GM23338 (cell line): ENCODE measurements around the gene HYAL2. TPM values are rescaled to one million over a fixed set of nuclear protein-coding genes. Genes with fewer than 3 reads are reported as not detected.
"Not testable (repeated sequence)": the region's sequence is repeated elsewhere in the genome, so short reads cannot be mapped to it uniquely, and the experiment has no call there.

ENCODE experiments used
- ATAC-seq: fragments of 200-7000 bp; cut with Tn5 transposase; 3 replicates; pipeline ENCODE4 v1.9.1; 2020
- DNase-seq: peaks from one replicate; pipeline ENCODE4 v3.0.0-alpha.2; 2015; ENCODE audit warnings: low spot score
- H2AFZ ChIP-seq: fragments of 200-600 bp; sonication (generic); 2 replicates; pipeline ENCODE4 v1.8.0; 2016; ENCODE audit warnings: antibody characterized with exemption, mild to moderate bottlenecking, moderate library complexity
- H3F3A ChIP-seq: fragments of 200-600 bp; sonication (generic); replicated peaks from 2 replicates; pipeline ENCODE4 v1.8.0; 2017; ENCODE audit warnings: antibody characterized with exemption, mixed run types, low read depth
- H3K27ac ChIP-seq: fragments of 200-600 bp; sonication (generic); 2 replicates; pipeline ENCODE4 v1.6.1; 2016; ENCODE audit warnings: low read depth
- H3K27me3 ChIP-seq: fragments of 200-600 bp; sonication (generic); 2 replicates; pipeline ENCODE4 v1.8.0; 2016; ENCODE audit warnings: mild to moderate bottlenecking, mixed run types, moderate library complexity; ENCODE audit not compliant: insufficient read depth
- H3K36me3 ChIP-seq: fragments of 200-600 bp; sonication (generic); 2 replicates; pipeline ENCODE4 v1.8.0; 2016; ENCODE audit warnings: mild to moderate bottlenecking; ENCODE audit not compliant: insufficient read depth
- H3K4me1 ChIP-seq: fragments of 200-600 bp; sonication (generic); 2 replicates; pipeline ENCODE4 v1.8.0; 2016; ENCODE audit warnings: mild to moderate bottlenecking, moderate library complexity; ENCODE audit not compliant: insufficient read depth
- H3K4me2 ChIP-seq: fragments of 200-600 bp; sonication (generic); 2 replicates; pipeline ENCODE4 v1.7.1; 2017; ENCODE audit warnings: mixed run types
- H3K4me3 ChIP-seq: fragments of 200-600 bp; sonication (generic); 2 replicates; pipeline ENCODE4 v1.6.1; 2016; ENCODE audit warnings: mixed run types
- H3K79me2 ChIP-seq: fragments of 200-600 bp; sonication (generic); replicated peaks from 2 replicates; pipeline ENCODE4 v1.8.0; 2017; ENCODE audit warnings: mild to moderate bottlenecking; ENCODE audit not compliant: insufficient read depth
- H3K9me2 ChIP-seq: fragments of 200-600 bp; sonication (generic); 2 replicates; pipeline ENCODE4 v1.8.0; 2017; ENCODE audit not compliant: insufficient read depth
- H4K20me1 ChIP-seq: fragments of 200-600 bp; sonication (generic); replicated peaks from 2 replicates; pipeline ENCODE4 v1.8.0; 2017; ENCODE audit warnings: mild to moderate bottlenecking; ENCODE audit not compliant: insufficient read depth
- H3K27ac Mint-ChIP-seq: 2 replicates; pipeline ENCODE4 v1.8.0; 2020; ENCODE audit warnings: inconsistent platforms, mild to moderate bottlenecking, moderate library complexity, mixed read lengths
- H3K27me3 Mint-ChIP-seq: 3 replicates; pipeline ENCODE4 v1.8.0; 2022; ENCODE audit warnings: low read depth, mild to moderate bottlenecking, moderate library complexity, mixed read lengths, inconsistent platforms; ENCODE audit not compliant: insufficient read depth, poor library complexity
- H3K36me3 Mint-ChIP-seq: 3 replicates; pipeline ENCODE4 v1.8.0; 2021; ENCODE audit warnings: low read depth, mild to moderate bottlenecking, inconsistent platforms, moderate library complexity, mixed read lengths
- H3K4me1 Mint-ChIP-seq: 3 replicates; pipeline ENCODE4 v1.8.0; 2020; ENCODE audit warnings: mild to moderate bottlenecking, inconsistent platforms, mixed read lengths
- H3K4me3 Mint-ChIP-seq: 3 replicates; pipeline ENCODE4 v1.8.0; 2021; ENCODE audit warnings: moderate library complexity, mild to moderate bottlenecking, inconsistent platforms, mixed read lengths
- H3K9me3 Mint-ChIP-seq: 3 replicates; pipeline ENCODE4 v1.8.0; 2020; ENCODE audit warnings: moderate library complexity, mild to moderate bottlenecking, inconsistent platforms, mixed read lengths
- CREB1 ChIP-seq: fragments of 250-450 bp; sonication (Bioruptor Pico); IDR thresholded peaks from 2 replicates; pipeline ENCODE4 v1.5.0; 2020; ENCODE audit warnings: low read depth, mild to moderate bottlenecking, moderate library complexity
- ETS1 ChIP-seq: IDR thresholded peaks from 2 replicates; pipeline ENCODE4 v1.6.1; 2016; ENCODE audit warnings: antibody characterized with exemption
- EZH2 ChIP-seq: fragments of 200-600 bp; sonication (generic); IDR thresholded peaks from one replicate; pipeline ENCODE4 v1.8.0; 2017; ENCODE audit warnings: antibody characterized with exemption, mild to moderate bottlenecking, low read depth; ENCODE audit not compliant: unreplicated experiment
- EZH2phosphoT487 ChIP-seq: fragments of 200-600 bp; sonication (generic); IDR thresholded peaks from one replicate; pipeline ENCODE4 v1.8.1; 2018; ENCODE audit warnings: antibody characterized with exemption; ENCODE audit not compliant: unreplicated experiment
- NANOG ChIP-seq: IDR thresholded peaks from 2 replicates; pipeline ENCODE4 v1.6.1; 2016; ENCODE audit warnings: antibody characterized with exemption, borderline replicate concordance
- ZNF114 ChIP-seq: fragments of 250-450 bp; sonication (Bioruptor Pico); IDR thresholded peaks from 2 replicates; pipeline ENCODE4 v1.5.0; 2020; ENCODE audit warnings: mild to moderate bottlenecking, moderate library complexity
- ZNF331 ChIP-seq: fragments of 250-450 bp; sonication (Bioruptor Pico); IDR thresholded peaks from 2 replicates; pipeline ENCODE4 v1.5.0; 2020; ENCODE audit warnings: low read depth, mild to moderate bottlenecking, moderate library complexity
- polyA plus RNA-seq: library from polyadenylated mRNA; unstranded; fragments of >200 nt; fragmentation: Nextera tagmentation; extraction: Ambion mirVana; gene quantifications from 2 replicates; pipeline ENCODE4 v1.2.1, GENCODE V29; 2016
- total RNA-seq: library from RNA; depleted of rRNA; stranded (reverse); fragments of >200 nt; shearing (Covaris generic); gene quantifications from 2 replicates; pipeline ENCODE4 v1.2.3, GENCODE V29; 2014
- TF ChIP-seq, protein P1 (sequence below): IDR thresholded peaks from one replicate; pipeline ENCODE4 v1.6.1; 2018; ENCODE audit warnings: antibody characterized with exemption; ENCODE audit not compliant: unreplicated experiment
- TF ChIP-seq, protein P2 (sequence below), 2 experiments: fragments of 200-600 bp in 1 of 2; sonication (generic) in 1 of 2; conservative IDR thresholded peaks; 2 replicates each; pipeline versions ENCODE4 v1.5.1 to v1.6.1; 2016 to 2017; ENCODE audit warnings: antibody characterized with exemption in 2 of 2, low read depth in 2 of 2, mild to moderate bottlenecking in 2 of 2, moderate library complexity in 1 of 2

The HYAL2 gene
- total and polyA plus RNA-seq, 2 experiments from 2014 or later = 28.9 to 74.3 TPM

DNA sequence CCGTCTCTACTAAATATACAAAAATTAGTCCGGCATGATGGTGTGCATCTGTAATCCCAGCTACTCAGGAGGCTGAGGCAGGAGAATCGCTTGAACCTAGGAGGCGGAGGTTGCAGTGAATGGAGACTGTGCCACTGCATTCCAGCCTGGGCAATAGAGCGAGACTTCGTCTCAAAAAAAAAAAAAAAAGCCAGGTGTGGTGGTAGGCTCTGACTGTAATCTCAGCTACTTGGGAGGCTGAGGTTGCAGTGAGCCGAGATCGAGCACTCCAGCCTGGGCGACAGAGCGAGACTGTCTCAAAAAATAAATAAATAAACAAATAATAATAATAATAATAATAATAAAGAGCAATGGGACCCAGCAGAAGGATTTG is 50.0 kb downstream of the HYAL2 start:
- peaks cover 52% of the 10 kb centered on the region for H3K27me3 Mint-ChIP-seq
- not testable (repeated sequence) for H3K9me3 Mint-ChIP-seq, H4K20me1 ChIP-seq, H3K4me3 ChIP-seq, H3K27ac ChIP-seq, H2AFZ ChIP-seq, H3K9me2 ChIP-seq, H3K27ac Mint-ChIP-seq, H3K79me2 ChIP-seq, H3K36me3 Mint-ChIP-seq, H3K36me3 ChIP-seq, ATAC-seq, DNase-seq, H3K4me2 ChIP-seq
- Histone ChIP-seq H3F3A (peaks cover 12% of the 10 kb centered on the region; the same call in 1 of the 2 replicates), H3K4me1 (peaks cover 23% of the 10 kb centered on the region), H3K27me3 (peaks cover 46% of the 10 kb centered on the region)
- peak overlapping the region; percentile 64; the same call in 1 of the 3 replicates for H3K4me3 Mint-ChIP-seq
- peaks cover 49% of the 10 kb centered on the region for H3K4me1 Mint-ChIP-seq

GRCh38 chr3:50271314-50271936 is 51.1 kb downstream of the HYAL2 start:
- Histone ChIP-seq H3K27ac (no peak overlapping the region), H3K79me2 (no peaks in the 10 kb centered on the region), H3K27me3 (peaks cover 35% of the 10 kb centered on the region), H3K4me1 (peaks cover 34% of the 10 kb centered on the region), H4K20me1 (no peaks in the 10 kb centered on the region), H3F3A (peaks cover 5% of the 10 kb centered on the region; the same call in 1 of the 2 replicates), H3K4me3 (no peak overlapping the region), H3K9me2 (no peaks in the 10 kb centered on the region), H2AFZ (no peak overlapping the region), H3K4me2 (no peak overlapping the region), H3K36me3 (no peaks in the 10 kb centered on the region)
- TF ChIP-seq ZNF114 (CRISPR knock-in tag) = no peak
- no peak for TF ChIP-seq CREB1 (CRISPR knock-in tag)
- TF ChIP-seq EZH2 = no peak
- TF ChIP-seq ZNF331 (CRISPR knock-in tag) = no peak
- TF ChIP-seq, protein P1, sequence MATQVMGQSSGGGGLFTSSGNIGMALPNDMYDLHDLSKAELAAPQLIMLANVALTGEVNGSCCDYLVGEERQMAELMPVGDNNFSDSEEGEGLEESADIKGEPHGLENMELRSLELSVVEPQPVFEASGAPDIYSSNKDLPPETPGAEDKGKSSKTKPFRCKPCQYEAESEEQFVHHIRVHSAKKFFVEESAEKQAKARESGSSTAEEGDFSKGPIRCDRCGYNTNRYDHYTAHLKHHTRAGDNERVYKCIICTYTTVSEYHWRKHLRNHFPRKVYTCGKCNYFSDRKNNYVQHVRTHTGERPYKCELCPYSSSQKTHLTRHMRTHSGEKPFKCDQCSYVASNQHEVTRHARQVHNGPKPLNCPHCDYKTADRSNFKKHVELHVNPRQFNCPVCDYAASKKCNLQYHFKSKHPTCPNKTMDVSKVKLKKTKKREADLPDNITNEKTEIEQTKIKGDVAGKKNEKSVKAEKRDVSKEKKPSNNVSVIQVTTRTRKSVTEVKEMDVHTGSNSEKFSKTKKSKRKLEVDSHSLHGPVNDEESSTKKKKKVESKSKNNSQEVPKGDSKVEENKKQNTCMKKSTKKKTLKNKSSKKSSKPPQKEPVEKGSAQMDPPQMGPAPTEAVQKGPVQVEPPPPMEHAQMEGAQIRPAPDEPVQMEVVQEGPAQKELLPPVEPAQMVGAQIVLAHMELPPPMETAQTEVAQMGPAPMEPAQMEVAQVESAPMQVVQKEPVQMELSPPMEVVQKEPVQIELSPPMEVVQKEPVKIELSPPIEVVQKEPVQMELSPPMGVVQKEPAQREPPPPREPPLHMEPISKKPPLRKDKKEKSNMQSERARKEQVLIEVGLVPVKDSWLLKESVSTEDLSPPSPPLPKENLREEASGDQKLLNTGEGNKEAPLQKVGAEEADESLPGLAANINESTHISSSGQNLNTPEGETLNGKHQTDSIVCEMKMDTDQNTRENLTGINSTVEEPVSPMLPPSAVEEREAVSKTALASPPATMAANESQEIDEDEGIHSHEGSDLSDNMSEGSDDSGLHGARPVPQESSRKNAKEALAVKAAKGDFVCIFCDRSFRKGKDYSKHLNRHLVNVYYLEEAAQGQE = no peak
- TF ChIP-seq, protein P2, sequence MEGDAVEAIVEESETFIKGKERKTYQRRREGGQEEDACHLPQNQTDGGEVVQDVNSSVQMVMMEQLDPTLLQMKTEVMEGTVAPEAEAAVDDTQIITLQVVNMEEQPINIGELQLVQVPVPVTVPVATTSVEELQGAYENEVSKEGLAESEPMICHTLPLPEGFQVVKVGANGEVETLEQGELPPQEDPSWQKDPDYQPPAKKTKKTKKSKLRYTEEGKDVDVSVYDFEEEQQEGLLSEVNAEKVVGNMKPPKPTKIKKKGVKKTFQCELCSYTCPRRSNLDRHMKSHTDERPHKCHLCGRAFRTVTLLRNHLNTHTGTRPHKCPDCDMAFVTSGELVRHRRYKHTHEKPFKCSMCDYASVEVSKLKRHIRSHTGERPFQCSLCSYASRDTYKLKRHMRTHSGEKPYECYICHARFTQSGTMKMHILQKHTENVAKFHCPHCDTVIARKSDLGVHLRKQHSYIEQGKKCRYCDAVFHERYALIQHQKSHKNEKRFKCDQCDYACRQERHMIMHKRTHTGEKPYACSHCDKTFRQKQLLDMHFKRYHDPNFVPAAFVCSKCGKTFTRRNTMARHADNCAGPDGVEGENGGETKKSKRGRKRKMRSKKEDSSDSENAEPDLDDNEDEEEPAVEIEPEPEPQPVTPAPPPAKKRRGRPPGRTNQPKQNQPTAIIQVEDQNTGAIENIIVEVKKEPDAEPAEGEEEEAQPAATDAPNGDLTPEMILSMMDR (conservative IDR thresholded peaks at IDR 0.05; ENCODE audit: low read depth in 2 of 2) = no peak
- no peak for TF ChIP-seq EZH2phosphoT487
- no peak for TF ChIP-seq NANOG
- no peak for TF ChIP-seq ETS1
- H3K9me3 Mint-ChIP-seq = no peaks in the 10 kb centered on the region
- no peak for DNase-seq
- no peak for ATAC-seq
- H3K4me1 Mint-ChIP-seq = peaks cover 58% of the 10 kb centered on the region
- peaks cover 45% of the 10 kb centered on the region for H3K27me3 Mint-ChIP-seq
- no peak overlapping the region for H3K27ac Mint-ChIP-seq
- H3K36me3 Mint-ChIP-seq = no peaks in the 10 kb centered on the region
- H3K4me3 Mint-ChIP-seq = no peak overlapping the region; the same call in 2 of the 3 replicates
